CD14-positive monocyte (primary cell): Measurements from ENCODE around the gene SMARCAL1. TPM values are rescaled to one million over a fixed set of nuclear protein-coding genes. Genes with fewer than 3 reads are reported as not detected.

ENCODE experiments used
- DNase-seq, 3 donors: peaks; one replicate each; pipeline ENCODE4 v3.0.0-alpha.2; 2011 to 2022
- H2AFZ ChIP-seq: 2 replicates; pipeline ENCODE4 v1.6.0; 2012; ENCODE audit warnings: mild to moderate bottlenecking, low read depth, low read length, inconsistent platforms; ENCODE audit not compliant: insufficient read depth, poor library complexity, severe bottlenecking
- H3K27ac ChIP-seq, 2 donors: 1 replicate in 1 of 2; 2 replicates in 1 of 2; pipeline ENCODE4 v1.5.1; 2012 to 2013; ENCODE audit warnings: low read length in 2 of 2, control low read depth in 1 of 2, inconsistent platforms in 1 of 2, low read depth in 1 of 2, mild to moderate bottlenecking in 1 of 2
- H3K27me3 ChIP-seq, 2 donors: one replicate each; pipeline versions ENCODE4 v1.6.0 to v1.6.1; 2011 to 2013; ENCODE audit warnings: low read length in 2 of 2; ENCODE audit not compliant: control insufficient read depth in 2 of 2, insufficient read depth in 2 of 2
- H3K36me3 ChIP-seq, 2 donors: replicated peaks in 1 of 2; 1 replicate in 1 of 2; 2 replicates in 1 of 2; pipeline versions ENCODE4 v1.5.1 to v1.6.1; 2012 to 2013; ENCODE audit warnings: low read length in 2 of 2, control low read depth in 1 of 2, inconsistent platforms in 1 of 2, mild to moderate bottlenecking in 1 of 2; ENCODE audit not compliant: insufficient read depth in 2 of 2, control insufficient read depth in 1 of 2
- H3K4me1 ChIP-seq, 2 donors: 1 replicate in 1 of 2; 2 replicates in 1 of 2; pipeline versions ENCODE4 v1.5.1 to v1.6.1; 2012 to 2013; ENCODE audit warnings: low read length in 2 of 2, control low read depth in 1 of 2, inconsistent platforms in 1 of 2, mild to moderate bottlenecking in 1 of 2, moderate library complexity in 1 of 2; ENCODE audit not compliant: insufficient read depth in 2 of 2, control insufficient read depth in 1 of 2
- H3K4me2 ChIP-seq: replicated peaks from 2 replicates; pipeline ENCODE3; 2012; ENCODE audit warnings: low read length, moderate library complexity, mild to moderate bottlenecking; ENCODE audit not compliant: poor library complexity, severe bottlenecking; ENCODE audit errors: extremely low read depth
- H3K4me3 ChIP-seq, 3 experiments: fragments of 200-600 bp in 1 of 3; sonication (generic) in 1 of 3; replicated peaks in 1 of 3; 1 replicate in 2 of 3; 2 replicates in 1 of 3; pipeline ENCODE4 v1.5.1; 2011 to 2013; ENCODE audit warnings: low read length in 3 of 3, mild to moderate bottlenecking in 3 of 3, control low read depth in 2 of 3, low read depth in 2 of 3, inconsistent platforms in 1 of 3, moderate library complexity in 1 of 3
- H3K79me2 ChIP-seq: 2 replicates; pipeline ENCODE4 v1.6.0; 2012; ENCODE audit warnings: mild to moderate bottlenecking, control low read depth, inconsistent platforms, low read length, moderate library complexity; ENCODE audit not compliant: insufficient read depth
- H3K9ac ChIP-seq: 2 replicates; pipeline ENCODE4 v1.6.0; 2017; ENCODE audit warnings: low read length, mild to moderate bottlenecking; ENCODE audit not compliant: insufficient read depth, poor library complexity, severe bottlenecking
- H3K9me3 ChIP-seq, 2 donors: replicated peaks in 1 of 2; 1 replicate in 1 of 2; 2 replicates in 1 of 2; pipeline versions ENCODE4 v1.5.1 to v1.6.1; 2012 to 2013; ENCODE audit warnings: low read length in 2 of 2, control low read depth in 1 of 2; ENCODE audit not compliant: control insufficient read depth in 1 of 2, insufficient read depth in 1 of 2
- H4K20me1 ChIP-seq: 2 replicates; pipeline ENCODE4 v1.6.0; 2012; ENCODE audit warnings: mild to moderate bottlenecking, low read length, control low read depth, moderate library complexity; ENCODE audit not compliant: insufficient read depth
- H3K27ac Mint-ChIP-seq, 7 donors: one replicate each; pipeline ENCODE4 v1.8.0; 2020; ENCODE audit warnings: mild to moderate bottlenecking in 7 of 7, mixed read lengths in 7 of 7, moderate library complexity in 6 of 7, inconsistent platforms in 2 of 7
- H3K27me3 Mint-ChIP-seq, 3 donors: one replicate each; pipeline ENCODE4 v1.8.0; 2021 to 2022; ENCODE audit warnings: low read depth in 3 of 3, mild to moderate bottlenecking in 3 of 3, mixed read lengths in 3 of 3, moderate library complexity in 3 of 3, inconsistent platforms in 1 of 3
- H3K36me3 Mint-ChIP-seq, 2 donors: one replicate each; pipeline ENCODE4 v1.8.0; 2020; ENCODE audit warnings: mixed read lengths in 2 of 2, inconsistent platforms in 1 of 2, mild to moderate bottlenecking in 1 of 2
- H3K4me1 Mint-ChIP-seq: one replicate; pipeline ENCODE4 v1.8.0; 2020; ENCODE audit warnings: mild to moderate bottlenecking, mixed read lengths
- H3K4me3 Mint-ChIP-seq, 2 donors: one replicate each; pipeline ENCODE4 v1.8.0; 2020; ENCODE audit warnings: mild to moderate bottlenecking in 2 of 2, mixed read lengths in 2 of 2, moderate library complexity in 1 of 2
- H3K9me3 Mint-ChIP-seq, 7 donors: one replicate each; pipeline ENCODE4 v1.8.0; 2020 to 2022; ENCODE audit warnings: mixed read lengths in 7 of 7, mild to moderate bottlenecking in 6 of 7, moderate library complexity in 6 of 7, inconsistent platforms in 2 of 7
- CTCF ChIP-seq: fragments of 200-600 bp; IDR thresholded peaks from one replicate; pipeline ENCODE4 v1.8.0; 2022; ENCODE audit warnings: antibody characterized with exemption, mild to moderate bottlenecking
- WGBS: methylation state at CpG from one replicate; pipeline ENCODE4 v1.1.5; 2013; ENCODE audit warnings: missing lambda C conversion rate; ENCODE audit not compliant: insufficient coverage; 5-methylcytosine and 5-hydroxymethylcytosine counted together
- intact Hi-C, 2 donors: fragments of 100-400 bp; cut with micrococcal nuclease; formaldehyde crosslinking; loops; one replicate each; pipeline versions ENCODE4 v1.15.0 to v1.15.1; 2023
- polyA plus RNA-seq, 3 donors: library from polyadenylated mRNA; depleted of rRNA in 1 of 3; unstranded in 2 of 3; stranded (reverse) in 1 of 3; fragments of 300-500 nt in 2 of 3; fragments of >200 nt in 1 of 3; fragmentation: Illumina TruSeq in 2 of 3; gene quantifications; 1 replicate in 2 of 3; 2 replicates in 1 of 3; pipeline ENCODE4 v1.2.3, GENCODE V29; 2012 to 2021

Gene SMARCAL1
- polyA plus RNA-seq, 3 donors, result 10.5 to 13.3 (median 11.5) TPM

GRCh38 chr2:216410550-216410949 is 1.7 kb upstream of the SMARCAL1 start:
- H3K36me3 Mint-ChIP-seq, result peaks cover 11 to 13% of the 10 kb centered on the region in 2 donors
- no peak overlapping the region for H3K27ac Mint-ChIP-seq
- 100% methylated on average over 4 of the region's 7 CpGs for WGBS
- Histone ChIP-seq H3K4me1 (peaks cover 11 to 13% of the 10 kb centered on the region in 2 donors), H3K9ac (no peak overlapping the region), H3K79me2 (peaks cover 8% of the 10 kb centered on the region), H2AFZ (no peak overlapping the region), H3K27me3 (no peaks in the 10 kb centered on the region), H3K4me2 (no peak overlapping the region), H4K20me1 (no peaks in the 10 kb centered on the region), H3K4me3 (no peak overlapping the region), H3K36me3 (peaks cover 9 to 13% of the 10 kb centered on the region in 2 donors), H3K9me3 (no peaks in the 10 kb centered on the region), H3K27ac (no peak overlapping the region)
- DNase-seq, result no peak
- no peak for TF ChIP-seq CTCF
- peaks cover 0 to 11% (median 4%) of the 10 kb centered on the region in 3 donors for H3K27me3 Mint-ChIP-seq
- intact Hi-C loops, result loop anchor here (5.0 to 10.0 kb wide), 3 partner anchors 87 to 296 kb away; partner anchors contain the start of gene RPL37A (in 1 of the 2)
- no peaks in the 10 kb centered on the region for H3K9me3 Mint-ChIP-seq
- H3K4me3 Mint-ChIP-seq, result no peak overlapping the region
- H3K4me1 Mint-ChIP-seq, result peaks cover 15% of the 10 kb centered on the region

GRCh38 chr2:216413882-216414281 is 1.6 kb downstream of the SMARCAL1 start:
- Mint-ChIP-seq H3K4me3 (no peak overlapping the region), H3K9me3 (no peaks in the 10 kb centered on the region), H3K36me3 (peaks cover 38 to 43% of the 10 kb centered on the region in 2 donors), H3K27ac (no peak overlapping the region), H3K27me3 (peaks cover 0 to 3% (median 0%) of the 10 kb centered on the region in 3 donors), H3K4me1 (peaks cover 21% of the 10 kb centered on the region)
- H3K9me3 ChIP-seq, result no peaks in the 10 kb centered on the region
- intact Hi-C loops, result loop anchor here (5.0 to 10.0 kb wide), 3 partner anchors 83 to 299 kb away; partner anchors contain the start of gene RPL37A (in 1 of the 2)
- peaks cover 11 to 13% of the 10 kb centered on the region in 2 donors for H3K4me1 ChIP-seq
- no peak overlapping the region for H3K4me2 ChIP-seq
- H3K9ac ChIP-seq, result no peak overlapping the region
- H2AFZ ChIP-seq, result no peak overlapping the region
- no peak for TF ChIP-seq CTCF
- no peak overlapping the region for H3K4me3 ChIP-seq
- 86% methylated on average over 1 of the region's 5 CpGs for WGBS
- no peak overlapping the region for H3K27ac ChIP-seq
- H4K20me1 ChIP-seq, result no peaks in the 10 kb centered on the region
- no peaks in the 10 kb centered on the region for H3K27me3 ChIP-seq
- DNase-seq, result no peak
- peaks cover 8% of the 10 kb centered on the region for H3K79me2 ChIP-seq
- H3K36me3 ChIP-seq, result peaks cover 25 to 47% of the 10 kb centered on the region in 2 donors
